ENCODE results near the gene SIGLEC7. TPM values are rescaled to one million over a fixed set of nuclear protein-coding genes. Genes with fewer than 3 reads are reported as not detected.
"Not testable (repeated sequence)": the region's sequence is repeated elsewhere in the genome, so short reads cannot be mapped to it uniquely, and the experiment has no call there.

Gene SIGLEC7
- total RNA-seq, 1 donor from 2014 or later: not detected

DNA sequence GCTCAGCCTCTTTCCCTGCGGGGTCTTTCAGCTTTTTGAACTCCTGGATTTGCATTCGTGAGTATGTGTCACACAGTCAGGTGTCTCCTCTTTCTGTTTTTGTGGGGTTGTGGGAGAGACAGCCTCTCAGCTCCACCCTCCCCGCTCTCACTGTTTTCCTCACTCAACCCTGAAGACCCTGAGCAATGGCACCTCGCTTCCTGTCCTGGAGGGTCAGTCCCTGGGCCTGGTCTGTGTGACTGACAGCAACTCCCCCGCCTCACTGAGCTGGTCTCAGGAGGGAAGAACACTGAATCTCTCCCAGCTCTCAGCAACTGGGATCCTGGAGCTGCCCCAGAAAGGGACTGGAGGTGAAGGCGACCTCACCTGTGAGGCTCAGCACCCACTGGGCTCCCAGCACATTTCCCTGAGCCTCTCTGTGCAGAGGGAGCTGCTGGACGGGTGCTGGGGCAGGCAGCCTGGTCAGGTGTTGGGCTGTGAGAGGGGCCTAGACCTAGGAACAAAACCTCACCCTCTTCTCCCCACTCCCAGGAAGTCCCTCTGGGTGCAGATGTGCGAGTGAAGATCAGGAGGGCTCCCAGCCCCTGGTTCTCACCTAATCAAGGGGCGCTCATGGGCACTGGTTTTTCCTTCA lies 4.2 kb upstream of the SIGLEC7 start:
- H3K4me3 ChIP-seq (ENCODE audit: low read depth, low read length): no peak overlapping the region
- no peak for DNase-seq (ENCODE audit: low read depth)
- no peak for TF ChIP-seq CTCF (conservative IDR thresholded peaks at IDR 0.05; ENCODE audit: low read depth, low read length)

- no peak for DNase-seq (ENCODE audit: low read depth)
- TF ChIP-seq CTCF (conservative IDR thresholded peaks at IDR 0.05; ENCODE audit: low read depth, low read length): no peak
- no peak overlapping the region for H3K4me3 ChIP-seq (ENCODE audit: low read depth, low read length)
Observed at GRCh38 chr19:51138549-51138979, 3.5 kb upstream of the SIGLEC7 start.

DNA sequence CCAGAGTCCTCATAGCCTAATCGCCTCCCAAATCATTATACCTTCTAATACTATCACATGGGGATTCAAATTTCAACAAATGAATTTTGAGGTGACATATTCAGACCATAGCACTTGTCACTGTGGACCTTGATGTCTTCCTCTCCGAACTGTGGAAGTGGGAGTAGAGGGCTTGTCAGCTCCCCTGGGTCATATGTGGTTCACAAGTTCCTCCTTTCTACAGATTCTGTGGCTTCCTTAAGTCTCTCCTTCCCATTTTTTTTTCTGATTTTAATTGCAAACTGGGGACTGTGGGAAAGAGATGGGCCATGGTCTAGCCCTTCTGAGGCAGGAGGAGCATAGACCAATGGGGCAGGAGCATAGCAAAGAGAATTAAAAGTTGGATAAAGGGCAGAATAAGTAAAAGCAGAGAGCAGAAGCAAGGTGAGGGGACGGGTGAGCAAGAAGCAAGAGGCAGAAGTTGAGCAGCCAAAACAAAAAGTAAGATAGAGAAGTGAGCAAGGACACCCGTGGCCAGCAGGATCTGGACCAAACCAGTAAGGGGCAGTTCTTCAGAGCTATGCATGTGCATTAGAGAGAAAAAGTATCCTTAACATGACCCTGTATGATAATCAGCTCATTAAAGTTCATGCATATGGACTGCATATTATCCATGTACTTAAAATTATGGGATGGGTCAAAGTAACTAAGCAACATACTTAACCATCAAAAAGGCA lies 2.6 kb upstream of the SIGLEC7 start:
- no peak overlapping the region for H3K4me3 ChIP-seq (ENCODE audit: low read depth, low read length)

DNA sequence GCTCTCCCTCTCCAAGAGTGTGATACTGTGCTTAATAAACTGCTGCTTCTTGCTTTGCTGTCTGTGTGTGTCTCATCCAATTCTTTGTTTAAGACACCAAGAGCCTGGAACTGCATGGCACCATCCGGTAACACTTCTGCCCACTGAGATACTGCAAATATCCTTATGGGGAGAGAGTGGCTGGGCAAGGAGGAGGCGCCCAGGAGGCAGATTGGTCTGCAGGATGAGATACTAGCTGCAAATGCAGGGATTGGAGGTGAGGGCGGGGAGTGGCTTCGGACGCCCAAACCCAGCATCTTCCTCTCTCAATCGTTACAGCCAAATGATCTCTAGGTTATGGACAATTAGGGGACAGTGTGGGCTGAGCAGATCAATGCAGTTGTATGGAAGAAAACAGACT lies 1.7 kb upstream of the SIGLEC7 start:
- no peak for DNase-seq (ENCODE audit: low read depth)
- H3K4me3 ChIP-seq (ENCODE audit: low read depth, low read length): no peak overlapping the region
- TF ChIP-seq CTCF (conservative IDR thresholded peaks at IDR 0.05; ENCODE audit: low read depth, low read length): no peak

More for the DNA sequence above, 2.6 kb upstream of the SIGLEC7 start:
- no peak for DNase-seq (ENCODE audit: low read depth)
- no peak for TF ChIP-seq CTCF (conservative IDR thresholded peaks at IDR 0.05; ENCODE audit: low read depth, low read length)

- no peak for TF ChIP-seq CTCF (conservative IDR thresholded peaks at IDR 0.05; ENCODE audit: low read depth, low read length)
- H3K4me3 ChIP-seq (ENCODE audit: low read depth, low read length): no peak overlapping the region
- DNase-seq (ENCODE audit: low read depth): no peak
Observed at GRCh38 chr19:51141181-51141580, 920 bp upstream of the SIGLEC7 start.

- not testable (repeated sequence) for DNase-seq (ENCODE audit: low read depth); H3K4me3 ChIP-seq (ENCODE audit: low read depth, low read length)
Observed at GRCh38 chr19:51142809-51143475, 841 bp downstream of the SIGLEC7 start.

GRCh38 chr19:51143486-51143885 lies 1.4 kb downstream of the SIGLEC7 start:
- no peak for TF ChIP-seq CTCF (conservative IDR thresholded peaks at IDR 0.05; ENCODE audit: low read depth, low read length)
- H3K4me3 ChIP-seq (ENCODE audit: low read depth, low read length): no peak overlapping the region
- no peak for DNase-seq (ENCODE audit: low read depth)
